GM19438 (cell line): ENCODE data around the gene SYCP2.

Experiments
- ATAC-seq: cut with Tn5 transposase; IDR thresholded peaks from one replicate; pipeline ENCODE4 v1.9.1; 2021; ENCODE audit warnings: low read depth; ENCODE audit not compliant: unreplicated experiment

The SYCP2 gene

GRCh38 chr20:59944726-59945125 lies 11.3 kb upstream of the SYCP2 start:
- no peak for ATAC-seq

- no peak for ATAC-seq
These were observed 8.8 kb upstream of the SYCP2 start for GRCh38 chr20:59942245-59942644.

GRCh38 chr20:59940956-59941294 lies 7.5 kb upstream of the SYCP2 start:
- peak; percentile 5 for ATAC-seq

DNA sequence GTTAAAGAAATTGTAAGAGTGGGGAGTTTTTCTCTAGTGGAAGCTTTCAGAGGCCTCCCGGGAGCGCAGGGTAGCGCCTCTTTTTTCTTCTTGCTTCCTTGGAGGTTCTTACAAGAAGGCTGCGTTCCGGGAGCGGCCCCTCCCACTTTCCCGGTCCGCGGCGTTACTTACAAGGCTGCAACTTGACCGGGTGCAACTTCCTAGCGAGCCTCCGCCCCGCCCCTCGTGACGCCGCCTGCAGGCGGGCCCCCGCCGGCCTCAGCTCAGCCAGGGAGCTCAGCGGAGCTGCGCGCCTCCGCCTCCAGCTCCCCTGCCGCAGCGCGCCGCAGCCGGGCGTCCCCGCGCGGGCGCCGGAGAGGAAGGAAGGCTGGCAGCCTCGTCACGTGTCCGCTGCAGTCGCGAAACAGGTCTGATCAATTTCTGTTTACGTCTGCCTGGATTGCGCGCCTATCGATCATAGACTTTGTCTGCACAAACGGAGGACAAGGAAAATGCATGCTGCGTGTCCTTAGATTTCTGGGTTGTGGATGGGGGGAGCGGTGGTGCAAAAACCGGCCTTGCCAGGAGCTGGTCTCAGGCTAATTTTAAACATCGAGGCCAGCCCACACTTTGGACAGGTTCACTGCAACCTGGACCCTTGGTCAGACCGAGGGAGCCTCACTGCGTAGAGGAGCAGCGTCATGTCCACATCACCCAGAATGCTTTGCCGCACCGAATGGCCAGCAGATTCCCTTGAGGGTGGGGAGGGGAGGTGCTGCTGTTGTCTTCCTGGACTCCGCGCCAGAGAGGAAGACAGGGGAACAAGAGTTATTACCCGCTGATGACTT lies 6.9 kb upstream of the SYCP2 start, which contains the start of the genes FAM217B and PPP1R3D:
TSS of gene FAM217B (plus strand) at position 261 of the 827 bp plus-strand sequence. CDS start 3,555 bp downstream, outside the sequence.
TSS of gene PPP1R3D (minus strand) at position 177 of the 827 bp plus-strand sequence. CDS start 374 bp downstream, outside the sequence.
- peak; percentile 95 for ATAC-seq

DNA sequence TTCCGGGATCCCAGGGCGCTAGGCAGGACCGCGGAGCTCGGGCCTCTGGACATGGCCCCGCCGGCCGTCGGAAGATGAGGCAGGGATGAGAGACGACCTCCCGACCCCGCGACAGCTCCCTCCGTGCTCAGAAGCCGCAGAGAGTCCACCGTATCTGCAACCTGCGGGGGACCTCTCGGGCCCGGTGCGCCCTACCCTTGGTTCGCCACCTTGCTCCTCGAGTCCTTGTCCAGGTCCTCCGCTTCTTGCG lies 6.4 kb upstream of the SYCP2 start:
- peak; percentile 36 for ATAC-seq

GRCh38 chr20:59939052-59939878 lies 5.8 kb upstream of the SYCP2 start:
- ATAC-seq: no peak

- ATAC-seq: no peak
These were observed 5.2 kb upstream of the SYCP2 start for GRCh38 chr20:59938696-59939051.

DNA sequence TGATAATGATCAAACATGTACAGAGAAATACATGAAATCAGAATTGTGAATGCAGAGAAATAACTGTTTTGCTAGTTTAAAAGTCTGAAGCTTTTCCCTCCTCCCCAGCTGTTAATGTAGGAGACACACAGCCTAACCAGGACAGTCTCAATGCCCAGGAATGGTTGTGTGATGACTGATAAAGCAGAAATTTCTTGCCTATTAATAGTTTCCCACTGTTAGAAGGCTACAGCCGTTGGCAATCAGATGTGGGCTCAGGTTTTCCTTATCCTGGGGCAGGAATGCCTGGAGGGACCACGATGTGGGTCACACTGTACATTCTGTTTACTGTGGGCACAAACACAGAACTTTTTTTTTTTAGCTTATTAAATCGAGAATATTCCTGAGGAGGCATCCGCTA lies 4.8 kb upstream of the SYCP2 start:
- no peak for ATAC-seq

GRCh38 chr20:59937150-59937549 lies 3.7 kb upstream of the SYCP2 start:
- no peak for ATAC-seq

- no peak for ATAC-seq
These were observed 3.0 kb upstream of the SYCP2 start for GRCh38 chr20:59936409-59936808.

DNA sequence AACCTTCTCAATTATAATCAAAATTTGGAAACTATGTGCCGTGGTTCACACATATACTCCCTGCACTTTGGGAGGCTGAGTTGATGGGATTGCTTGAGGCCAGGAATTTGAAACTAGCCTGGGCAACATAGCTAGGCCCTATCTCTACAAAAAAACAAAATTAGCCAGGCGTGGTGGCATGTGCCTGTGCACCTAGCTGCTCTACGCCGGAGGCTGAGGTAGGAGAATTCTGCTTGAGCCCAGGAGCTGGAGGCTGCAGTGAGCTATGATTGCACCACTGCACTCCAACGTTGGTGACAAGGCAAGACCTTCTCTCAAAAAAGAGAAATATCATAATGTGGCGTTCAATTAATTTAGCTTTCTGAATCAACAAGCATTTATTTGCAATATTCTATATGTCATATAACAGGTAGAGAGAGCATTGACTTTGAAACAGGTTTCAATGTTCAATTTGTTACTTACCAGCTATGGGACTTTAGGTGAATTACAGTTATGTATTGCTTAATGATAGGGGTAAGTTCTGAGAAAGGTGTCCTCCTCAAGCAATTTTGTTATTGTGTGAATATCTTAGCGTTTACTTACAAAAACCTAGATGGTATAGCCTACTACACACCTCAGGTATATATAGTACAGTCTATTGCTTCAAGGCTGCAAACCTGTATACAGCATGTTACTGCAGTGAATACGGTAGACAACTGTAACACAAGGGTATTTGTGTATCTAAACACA lies 2.2 kb upstream of the SYCP2 start:
- ATAC-seq: no peak

- peak; percentile 84 for ATAC-seq
These were observed 580 bp upstream of the SYCP2 start for GRCh38 chr20:59933849-59934585.

DNA sequence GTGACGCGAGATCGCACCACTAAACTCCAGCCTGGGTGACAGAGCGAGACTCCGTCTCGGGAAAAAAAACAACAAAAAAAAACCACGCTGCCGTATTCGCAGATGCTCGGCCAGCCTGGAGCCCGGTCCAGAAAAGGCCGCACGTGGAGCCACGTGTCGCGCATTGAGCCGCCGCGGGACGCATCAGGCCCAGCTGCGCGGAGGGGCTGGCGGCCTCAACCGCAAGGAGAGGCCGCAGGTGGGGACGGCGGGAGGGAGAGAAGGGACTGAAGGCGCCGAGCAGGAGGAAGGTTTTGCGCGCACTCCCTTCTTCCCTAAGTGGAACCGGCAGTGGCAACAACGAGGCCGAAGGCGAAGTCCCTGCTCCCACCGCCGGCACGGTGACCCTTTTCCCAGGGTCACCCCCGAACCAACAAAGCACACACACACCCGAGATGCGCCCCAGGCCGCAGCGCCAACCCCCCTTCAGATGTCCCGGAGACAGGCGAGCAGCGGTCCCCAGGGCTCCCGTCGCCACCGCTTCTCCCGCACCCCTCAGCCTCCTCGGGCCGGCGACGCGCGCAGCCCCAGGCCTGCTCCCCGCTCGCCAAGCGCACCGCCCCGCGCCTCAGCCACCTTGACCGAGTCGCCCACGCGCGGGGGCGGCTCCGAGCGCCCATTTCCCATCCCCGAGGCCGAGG lies 681 bp downstream of the SYCP2 start:
- ATAC-seq: no peak

- no peak for ATAC-seq
These were observed 1.7 kb downstream of the SYCP2 start for GRCh38 chr20:59931511-59932312.

GRCh38 chr20:59925899-59926298 lies 7.5 kb downstream of the SYCP2 start:
- no peak for ATAC-seq

DNA sequence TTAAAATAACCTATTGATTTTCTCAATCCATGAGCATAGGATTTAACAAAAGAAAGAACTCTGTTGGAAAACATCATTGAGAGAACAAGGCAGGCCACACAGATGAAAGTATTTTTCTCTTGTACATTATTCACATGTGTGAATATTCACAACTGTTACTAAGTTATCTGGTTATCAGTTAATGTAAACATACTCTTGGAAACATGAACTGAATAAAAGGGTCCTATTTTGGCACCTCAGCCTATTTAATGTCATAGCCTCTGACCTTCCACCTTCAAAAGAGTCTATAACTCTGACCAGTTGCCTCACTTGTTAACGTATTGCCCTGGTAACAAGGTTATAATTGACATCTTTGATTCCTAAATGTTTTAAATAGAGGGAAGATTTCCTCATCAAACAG lies 8.1 kb downstream of the SYCP2 start:
- no peak for ATAC-seq

DNA sequence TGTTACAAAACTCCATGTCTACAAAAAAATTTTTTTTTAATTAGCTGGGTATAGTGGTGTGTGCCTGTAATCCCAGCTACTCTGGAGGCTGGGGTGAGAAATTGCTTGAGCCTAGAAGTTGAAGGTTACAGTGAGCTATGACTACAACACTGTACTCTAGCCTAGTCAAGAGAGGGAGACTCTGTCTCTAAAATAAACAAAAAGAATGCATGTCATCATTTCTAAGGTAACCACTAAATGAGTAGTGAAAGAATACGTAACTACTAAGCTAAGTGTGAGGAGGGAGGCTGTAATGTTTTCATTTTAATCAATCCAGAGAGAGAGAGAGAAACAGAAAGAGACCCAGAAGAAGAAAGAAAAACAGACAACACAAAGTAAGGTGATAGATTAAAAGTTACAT lies 9.9 kb downstream of the SYCP2 start:
- ATAC-seq: no peak

- ATAC-seq: no peak
These were observed 12.5 kb downstream of the SYCP2 start for GRCh38 chr20:59920944-59921343.

DNA sequence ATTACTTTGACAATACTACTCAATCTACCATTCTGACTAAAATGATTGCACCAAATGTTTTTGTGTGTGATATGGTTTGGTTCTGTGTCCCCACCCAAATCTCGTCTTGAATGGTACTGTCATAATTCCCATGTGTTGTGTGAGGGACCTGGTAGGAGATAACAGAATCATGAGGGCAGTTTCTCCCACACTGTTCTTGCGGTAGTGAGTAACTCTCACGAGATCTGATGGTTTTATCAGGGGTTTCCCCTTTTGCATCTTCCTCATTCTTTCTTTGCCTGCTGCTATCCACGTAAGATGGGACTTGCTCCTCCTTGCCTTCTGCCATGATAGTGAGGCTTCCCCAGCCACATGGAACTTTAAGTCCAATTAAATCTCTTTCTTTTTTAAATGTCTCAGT lies 20.8 kb downstream of the SYCP2 start:
- no peak for ATAC-seq
